Measurements from ENCODE around the gene ADAMTS18.

DNA sequence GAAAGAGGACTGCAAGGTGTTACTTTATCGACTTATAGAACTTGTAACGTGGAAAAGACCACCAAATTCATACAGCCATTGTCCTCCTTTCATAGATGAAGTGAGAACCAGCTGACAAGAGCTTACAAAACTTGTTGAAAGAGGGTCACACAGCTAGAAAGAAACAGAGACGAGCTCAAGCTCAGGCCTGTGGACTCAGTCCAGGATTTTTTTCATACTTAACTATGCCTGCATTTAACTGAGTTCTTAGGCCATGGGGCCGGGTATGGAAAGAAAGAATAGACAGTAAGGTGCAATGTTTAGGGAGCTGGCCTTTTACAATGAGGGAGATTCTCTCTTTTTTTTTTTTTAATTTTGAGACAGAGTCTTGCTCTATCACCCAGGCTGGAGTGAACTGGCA lies 106.1 kb downstream of the ADAMTS18 start:
- no peak for TF ChIP-seq CTCF (IDR thresholded peaks at IDR 0.05)
- no peak for TF ChIP-seq POLR2A (IDR thresholded peaks at IDR 0.05)

Data from prostate gland (tissue), 2 donors.